ENCODE data around the gene PREX1.
A peak's percentile ranks its signal among the peaks of the same experiment; 100 is the strongest.

PREX1 gene

GRCh38 chr20:48809673-48810072 is 18.1 kb downstream of the PREX1 start:
- no peak overlapping the region for H2AFZ ChIP-seq (ENCODE audit: low read length)
- no peak for DNase-seq (ENCODE audit: low spot score)
- H3K27ac ChIP-seq (replicated peaks; ENCODE audit: low read length), result no peak overlapping the region

GRCh38 chr20:48808382-48809034 is 19.3 kb downstream of the PREX1 start:
- Histone ChIP-seq H2AK5ac (ENCODE audit: low read depth, low read length) (no peak overlapping the region), H3K27ac (replicated peaks; ENCODE audit: low read length) (no peak overlapping the region), H3K18ac (ENCODE audit: low read length) (no peak overlapping the region), H3K4me1 (ENCODE audit: control insufficient read depth in 2 of 2, insufficient read depth in 1 of 2, low read depth in 1 of 2, low read length in 2 of 2) (no peaks in the 10 kb centered on the region), H3K27me3 (ENCODE audit: control insufficient read depth in 3 of 3, insufficient read depth in 3 of 3, low read depth in 1 of 3, low read length in 3 of 3) (no peaks in the 10 kb centered on the region), H3K9me3 (replicated peaks in 1 of 2; ENCODE audit: control insufficient read depth in 2 of 2, insufficient read depth in 1 of 2, low read depth in 1 of 2, low read length in 2 of 2) (peaks cover 5 to 40% of the 10 kb centered on the region in 2 donors), H3K4me3 (ENCODE audit: low read length in 2 of 2) (no peak overlapping the region), H3K23ac (ENCODE audit: low read depth, low read length, poor library complexity) (no peak overlapping the region), H2BK120ac (ENCODE audit: low read depth, low read length) (no peak overlapping the region), H4K91ac (ENCODE audit: low read depth, low read length, poor library complexity) (no peak overlapping the region), H3K4me2 (ENCODE audit: insufficient read depth, low read length, poor library complexity, severe bottlenecking) (no peak overlapping the region), H3K36me3 (replicated peaks in 1 of 2; ENCODE audit: control insufficient read depth in 2 of 2, insufficient read depth in 2 of 2, low read length in 2 of 2) (peaks cover 2 to 85% of the 10 kb centered on the region in 2 donors), H2BK5ac (ENCODE audit: low read length) (no peak overlapping the region), H4K8ac (ENCODE audit: low read depth, low read length) (no peak overlapping the region), H2BK12ac (ENCODE audit: low read length) (no peak overlapping the region), H2AFZ (ENCODE audit: low read length) (no peak overlapping the region), H3K79me1 (ENCODE audit: low read depth, low read length) (peaks cover 3% of the 10 kb centered on the region), H2BK15ac (ENCODE audit: low read length) (no peak overlapping the region), H3K14ac (ENCODE audit: low read length) (no peak overlapping the region), H3K4ac (ENCODE audit: low read length) (no peak overlapping the region), H3K9ac (ENCODE audit: low read depth, low read length, poor library complexity) (no peak overlapping the region)
- DNase-seq (ENCODE audit: low spot score), result no peak
- WGBS, 2 donors (ENCODE audit: extremely low coverage in 2 of 2, insufficient read length in 2 of 2, insufficient replicate concordance in 1 of 2), result no CpG with 5 or more reads among the region's 10 CpGs

More at GRCh38 chr20:48809673-48810072, 18.1 kb downstream of the PREX1 start:
- Histone ChIP-seq H3K4ac (ENCODE audit: low read length) (no peak overlapping the region), H3K4me3 (ENCODE audit: low read length in 2 of 2) (no peak overlapping the region), H2BK15ac (ENCODE audit: low read length) (no peak overlapping the region), H3K18ac (ENCODE audit: low read length) (no peak overlapping the region), H4K8ac (ENCODE audit: low read depth, low read length) (no peak overlapping the region), H2AK5ac (ENCODE audit: low read depth, low read length) (peak overlapping the region; percentile 17), H2BK5ac (ENCODE audit: low read length) (no peak overlapping the region), H3K4me1 (ENCODE audit: control insufficient read depth in 2 of 2, insufficient read depth in 1 of 2, low read depth in 1 of 2, low read length in 2 of 2) (no peaks in the 10 kb centered on the region), H3K9me3 (replicated peaks in 1 of 2; ENCODE audit: control insufficient read depth in 2 of 2, insufficient read depth in 1 of 2, low read depth in 1 of 2, low read length in 2 of 2) (peaks cover 5 to 33% of the 10 kb centered on the region in 2 donors), H3K79me1 (ENCODE audit: low read depth, low read length) (peaks cover 3% of the 10 kb centered on the region), H3K4me2 (ENCODE audit: insufficient read depth, low read length, poor library complexity, severe bottlenecking) (no peak overlapping the region), H3K23ac (ENCODE audit: low read depth, low read length, poor library complexity) (no peak overlapping the region), H3K14ac (ENCODE audit: low read length) (no peak overlapping the region), H3K27me3 (ENCODE audit: control insufficient read depth in 3 of 3, insufficient read depth in 3 of 3, low read depth in 1 of 3, low read length in 3 of 3) (no peaks in the 10 kb centered on the region), H3K9ac (ENCODE audit: low read depth, low read length, poor library complexity) (no peak overlapping the region), H2BK12ac (ENCODE audit: low read length) (no peak overlapping the region), H4K91ac (ENCODE audit: low read depth, low read length, poor library complexity) (no peak overlapping the region), H3K36me3 (replicated peaks in 1 of 2; ENCODE audit: control insufficient read depth in 2 of 2, insufficient read depth in 2 of 2, low read length in 2 of 2) (peaks cover 2 to 84% of the 10 kb centered on the region in 2 donors), H2BK120ac (ENCODE audit: low read depth, low read length) (no peak overlapping the region)
- no CpG with 5 or more reads among the region's 5 CpGs for WGBS, 2 donors (ENCODE audit: extremely low coverage in 2 of 2, insufficient read length in 2 of 2, insufficient replicate concordance in 1 of 2)

GRCh38 chr20:48807586-48808381 is 20.0 kb downstream of the PREX1 start:
- H3K9me3 ChIP-seq (replicated peaks in 1 of 2; ENCODE audit: control insufficient read depth in 2 of 2, insufficient read depth in 1 of 2, low read depth in 1 of 2, low read length in 2 of 2), result peaks cover 5 to 40% of the 10 kb centered on the region in 2 donors
- H2AFZ ChIP-seq (ENCODE audit: low read length), result no peak overlapping the region
- H3K79me1 ChIP-seq (ENCODE audit: low read depth, low read length), result peaks cover 3% of the 10 kb centered on the region
- H4K91ac ChIP-seq (ENCODE audit: low read depth, low read length, poor library complexity), result no peak overlapping the region
- no peak for DNase-seq (ENCODE audit: low spot score)
- H3K4me2 ChIP-seq (ENCODE audit: insufficient read depth, low read length, poor library complexity, severe bottlenecking), result no peak overlapping the region
- peak overlapping the region; percentile 42 for H2AK5ac ChIP-seq (ENCODE audit: low read depth, low read length)
- no peak overlapping the region for H3K27ac ChIP-seq (replicated peaks; ENCODE audit: low read length)
- H3K4ac ChIP-seq (ENCODE audit: low read length), result no peak overlapping the region
- H2BK120ac ChIP-seq (ENCODE audit: low read depth, low read length), result no peak overlapping the region
- no peaks in the 10 kb centered on the region for H3K4me1 ChIP-seq (ENCODE audit: control insufficient read depth in 2 of 2, insufficient read depth in 1 of 2, low read depth in 1 of 2, low read length in 2 of 2)
- peaks cover 2 to 79% of the 10 kb centered on the region in 2 donors for H3K36me3 ChIP-seq (replicated peaks in 1 of 2; ENCODE audit: control insufficient read depth in 2 of 2, insufficient read depth in 2 of 2, low read length in 2 of 2)
- H3K9ac ChIP-seq (ENCODE audit: low read depth, low read length, poor library complexity), result peak overlapping the region; percentile 24
- no peak overlapping the region for H2BK12ac ChIP-seq (ENCODE audit: low read length)
- no CpG with 5 or more reads among the region's 13 CpGs for WGBS, 2 donors (ENCODE audit: extremely low coverage in 2 of 2, insufficient read length in 2 of 2, insufficient replicate concordance in 1 of 2)
- H2BK15ac ChIP-seq (ENCODE audit: low read length), result no peak overlapping the region
- peak overlapping the region; percentile 7 for H3K18ac ChIP-seq (ENCODE audit: low read length)
- no peak overlapping the region for H3K23ac ChIP-seq (ENCODE audit: low read depth, low read length, poor library complexity)
- H4K8ac ChIP-seq (ENCODE audit: low read depth, low read length), result no peak overlapping the region
- no peak overlapping the region for H2BK5ac ChIP-seq (ENCODE audit: low read length)
- H3K27me3 ChIP-seq (ENCODE audit: control insufficient read depth in 3 of 3, insufficient read depth in 3 of 3, low read depth in 1 of 3, low read length in 3 of 3), result no peaks in the 10 kb centered on the region
- H3K4me3 ChIP-seq (ENCODE audit: low read length in 2 of 2), result peak overlapping the region in 1 of 2 donors; percentile 22
- no peak overlapping the region for H3K14ac ChIP-seq (ENCODE audit: low read length)

- Histone ChIP-seq H3K36me3 (replicated peaks in 1 of 2; ENCODE audit: control insufficient read depth in 2 of 2, insufficient read depth in 2 of 2, low read length in 2 of 2) (peaks cover 2 to 75% of the 10 kb centered on the region in 2 donors), H3K27me3 (ENCODE audit: control insufficient read depth in 3 of 3, insufficient read depth in 3 of 3, low read depth in 1 of 3, low read length in 3 of 3) (no peaks in the 10 kb centered on the region)
Measured at GRCh38 chr20:48807051-48807450, 20.7 kb downstream of the PREX1 start.

More at GRCh38 chr20:48807051-48807450, 20.7 kb downstream of the PREX1 start:
- Histone ChIP-seq H4K8ac (ENCODE audit: low read depth, low read length) (no peak overlapping the region), H3K18ac (ENCODE audit: low read length) (no peak overlapping the region), H2AK5ac (ENCODE audit: low read depth, low read length) (no peak overlapping the region), H3K79me1 (ENCODE audit: low read depth, low read length) (peaks cover 3% of the 10 kb centered on the region), H2BK15ac (ENCODE audit: low read length) (no peak overlapping the region), H3K4me2 (ENCODE audit: insufficient read depth, low read length, poor library complexity, severe bottlenecking) (no peak overlapping the region), H4K91ac (ENCODE audit: low read depth, low read length, poor library complexity) (no peak overlapping the region), H3K4me3 (ENCODE audit: low read length in 2 of 2) (no peak overlapping the region), H2BK120ac (ENCODE audit: low read depth, low read length) (no peak overlapping the region), H2AFZ (ENCODE audit: low read length) (no peak overlapping the region), H3K4ac (ENCODE audit: low read length) (no peak overlapping the region), H3K14ac (ENCODE audit: low read length) (no peak overlapping the region), H2BK5ac (ENCODE audit: low read length) (no peak overlapping the region), H3K9ac (ENCODE audit: low read depth, low read length, poor library complexity) (no peak overlapping the region), H3K9me3 (replicated peaks in 1 of 2; ENCODE audit: control insufficient read depth in 2 of 2, insufficient read depth in 1 of 2, low read depth in 1 of 2, low read length in 2 of 2) (peaks cover 5 to 43% of the 10 kb centered on the region in 2 donors), H3K27ac (replicated peaks; ENCODE audit: low read length) (no peak overlapping the region), H3K4me1 (ENCODE audit: control insufficient read depth in 2 of 2, insufficient read depth in 1 of 2, low read depth in 1 of 2, low read length in 2 of 2) (no peaks in the 10 kb centered on the region), H2BK12ac (ENCODE audit: low read length) (no peak overlapping the region), H3K23ac (ENCODE audit: low read depth, low read length, poor library complexity) (no peak overlapping the region)
- WGBS, 2 donors (ENCODE audit: extremely low coverage in 2 of 2, insufficient read length in 2 of 2, insufficient replicate concordance in 1 of 2), result no CpG with 5 or more reads among the region's 1 CpG
- no peak for DNase-seq (ENCODE audit: low spot score)
